GM13976 (cell line): ENCODE results near the gene VIPR2.
"Not testable (repeated sequence)": the region's sequence is repeated elsewhere in the genome, so short reads cannot be mapped to it uniquely, and the experiment has no call there.

Experiments
- DNase-seq: peaks from one replicate; pipeline ENCODE4 v3.0.0; 2012; ENCODE audit warnings: low spot score
- CTCF ChIP-seq: IDR thresholded peaks from 2 replicates; pipeline ENCODE4 v1.5.1; 2012; ENCODE audit warnings: borderline replicate concordance, mild to moderate bottlenecking; ENCODE audit not compliant: insufficient read depth; ENCODE audit errors: extremely low read depth, missing control alignments, control extremely low read depth
- in situ Hi-C: fragments of 300-500 bp; cut with MboI; formaldehyde crosslinking; loops from one replicate; pipeline ENCODE4 v1.12.0; 2022; ENCODE audit warnings: low sequenced_read_pairs, mixed read lengths, inconsistent platforms; ENCODE audit not compliant: unreplicated experiment

VIPR2 gene

DNA sequence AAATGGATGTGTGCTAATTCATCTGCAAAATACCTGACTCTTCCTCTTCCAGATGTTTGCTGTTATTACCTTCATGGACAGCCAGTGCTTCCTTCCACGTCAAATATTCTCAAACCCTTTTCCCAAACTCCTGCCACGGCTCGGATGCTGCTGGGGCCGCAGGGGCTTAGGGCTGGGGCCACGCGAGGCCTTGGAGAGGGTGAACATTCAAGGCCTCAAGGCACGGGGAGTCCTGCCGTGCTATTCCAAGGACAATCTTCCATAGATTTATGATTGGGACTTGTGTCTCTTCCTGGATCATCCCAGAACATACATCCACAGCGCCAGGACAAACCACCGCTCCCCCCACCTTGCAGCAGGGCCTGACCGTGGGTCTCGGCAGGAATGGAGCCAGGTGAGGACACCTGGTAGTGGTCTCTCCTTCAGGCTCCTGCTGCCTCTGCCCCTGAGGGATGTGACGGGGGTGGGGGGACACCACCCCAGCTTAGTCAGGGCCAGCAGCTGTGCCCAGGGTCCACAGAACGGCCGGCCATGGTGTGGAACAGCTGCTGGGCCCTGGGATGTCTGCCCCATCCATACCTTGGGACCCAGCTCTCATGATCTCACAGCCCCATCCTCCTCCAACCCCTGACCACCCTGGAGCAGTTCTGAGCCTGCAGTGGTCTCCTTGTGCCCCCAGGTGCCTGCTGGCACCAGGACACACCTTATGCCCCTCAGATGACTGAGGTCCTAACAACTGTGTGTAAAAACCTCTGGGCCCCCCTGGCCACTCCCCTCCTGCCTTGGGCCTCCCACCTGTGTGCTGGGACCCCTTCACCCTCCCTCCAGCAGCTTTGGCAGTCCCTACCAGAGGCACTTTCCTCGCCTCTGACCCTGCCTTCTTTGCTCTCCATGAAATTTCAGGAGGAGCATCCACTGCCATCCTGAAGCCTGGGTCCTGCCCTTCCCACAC lies 16.7 kb downstream of the VIPR2 start:
- no peak for DNase-seq
- in situ Hi-C loops = no loop called here
- TF ChIP-seq CTCF = no peak

- no peak for DNase-seq
- in situ Hi-C loops = no loop called here
- no peak for TF ChIP-seq CTCF
Observed at GRCh38 chr7:159126311-159127260, 18.1 kb downstream of the VIPR2 start.

GRCh38 chr7:159125955-159126270 lies 18.8 kb downstream of the VIPR2 start:
- in situ Hi-C loops = no loop called here
- no peak for TF ChIP-seq CTCF
- DNase-seq = no peak

DNA sequence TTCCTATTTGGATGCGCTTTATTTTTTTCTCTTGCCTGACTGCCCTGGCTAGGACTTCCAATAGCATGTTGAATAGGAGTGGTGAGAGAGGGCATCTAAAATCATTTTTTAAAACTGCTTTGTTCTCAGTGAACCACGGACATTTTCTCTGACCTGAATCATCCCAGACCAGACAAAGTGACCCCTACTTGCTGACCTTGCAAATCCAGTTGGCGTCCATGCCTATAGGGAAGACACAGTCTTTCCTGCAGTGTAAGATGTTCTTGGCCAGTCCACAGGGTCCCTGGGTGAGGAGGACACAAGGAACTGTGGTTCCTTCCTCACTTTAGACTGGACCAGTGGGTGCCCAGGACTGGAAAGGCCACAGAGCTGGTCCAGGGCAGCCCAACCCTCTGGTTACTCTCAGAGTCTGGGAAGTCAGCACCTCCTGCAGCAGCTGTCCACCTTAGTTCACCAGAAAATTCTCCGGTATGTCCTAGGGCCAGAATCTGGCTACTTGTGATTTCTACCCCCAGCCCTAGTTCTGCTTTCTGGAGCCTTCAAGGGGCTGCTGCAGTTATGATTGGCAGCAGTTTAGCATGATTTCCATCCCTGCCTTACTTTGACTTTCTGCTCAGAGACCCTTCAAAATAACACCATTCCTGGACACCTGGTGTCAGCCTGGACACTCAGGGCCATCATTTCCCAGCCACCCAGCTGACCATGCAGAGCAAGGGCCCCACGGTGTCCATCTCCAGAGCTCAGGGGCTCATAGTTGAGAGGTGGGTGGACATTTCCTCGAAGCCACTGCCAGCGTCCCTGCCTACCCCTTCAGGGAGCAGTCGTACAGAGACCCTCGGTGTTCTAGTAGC lies 19.3 kb downstream of the VIPR2 start:
- in situ Hi-C loops = no loop called here
- no peak for TF ChIP-seq CTCF
- DNase-seq = no peak

GRCh38 chr7:159123793-159124192 lies 20.9 kb downstream of the VIPR2 start:
- DNase-seq, in situ Hi-C loops: not testable (repeated sequence)

GRCh38 chr7:159123294-159123693 lies 21.4 kb downstream of the VIPR2 start:
- DNase-seq, in situ Hi-C loops: not testable (repeated sequence)

DNA sequence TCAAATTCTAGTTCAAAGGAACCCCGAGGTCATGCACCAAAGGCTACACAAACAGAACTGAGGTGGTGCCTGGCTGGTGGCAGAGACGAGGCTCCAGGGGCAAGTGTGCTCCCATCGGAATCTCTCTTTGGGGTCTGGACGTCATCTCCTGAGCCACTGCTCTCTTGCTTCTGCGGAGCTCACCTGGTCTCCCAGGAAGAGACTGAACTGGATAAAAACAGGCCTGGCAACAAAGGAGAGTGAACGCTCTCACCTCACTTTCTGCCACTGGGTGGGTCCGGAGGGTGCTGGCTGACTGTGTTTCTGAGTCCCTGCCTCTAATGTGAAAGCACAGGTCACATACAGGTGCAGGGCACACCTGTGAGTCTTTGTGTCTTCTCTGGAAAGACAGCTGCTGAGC lies 22.4 kb downstream of the VIPR2 start:
- in situ Hi-C loops = no loop called here

More for the DNA sequence above, 22.4 kb downstream of the VIPR2 start:
- DNase-seq = no peak
- no peak for TF ChIP-seq CTCF
